ENCODE data around the gene MAP7D3. TPM values are rescaled to one million over a fixed set of nuclear protein-coding genes. Genes with fewer than 3 reads are reported as not detected.

The MAP7D3 gene
- total and polyA plus RNA-seq, 2 of the 4 experiments (the other 2 are of a cell fraction) = 10.0 to 23.8 TPM

- H3K27ac ChIP-seq (ENCODE audit: insufficient read depth, low read length) = no peak overlapping the region
- no peak for DNase-seq
- peaks cover 10% of the 10 kb centered on the region for H3K9me1 ChIP-seq (ENCODE audit: insufficient read depth, low read length)
- H2AFZ ChIP-seq (replicated peaks; ENCODE audit: low read length, poor library complexity) = no peak overlapping the region
- no peak overlapping the region for H3K4me2 ChIP-seq (ENCODE audit: low read depth, low read length)
- H3K27me3 ChIP-seq (ENCODE audit: control insufficient read depth, insufficient read depth, low read length) = no peaks in the 10 kb centered on the region; the same call in 1 of the 2 replicates
- H2BK20ac ChIP-seq (ENCODE audit: low read depth, low read length) = no peak overlapping the region
- peaks cover 31% of the 10 kb centered on the region for H3K36me3 ChIP-seq (ENCODE audit: control insufficient read depth, insufficient read depth, low read length)
- dilution Hi-C loops (cut with HindIII; ENCODE audit: low sequenced_read_pairs, unreplicated experiment) (no loop called here), intact Hi-C loops (cut with micrococcal nuclease) (no loop called here), in situ Hi-C loops (cut with MboI; ENCODE audit: low sequenced_read_pairs) (no loop called here)
- H3K4me1 ChIP-seq (ENCODE audit: control insufficient read depth, insufficient read depth, low read length) = peaks cover 12% of the 10 kb centered on the region
- H3K23ac ChIP-seq (ENCODE audit: low read depth, low read length) = no peak overlapping the region
- H3K56ac ChIP-seq (ENCODE audit: extremely low read depth, insufficient read depth, low read length) = no peak overlapping the region
- no peak overlapping the region for H2AK9ac ChIP-seq (replicated peaks; ENCODE audit: low read depth, low read length, poor library complexity)
- H3K4me3 ChIP-seq (ENCODE audit: insufficient read depth, low read depth, low read length) = no peak overlapping the region
- H2BK5ac ChIP-seq (ENCODE audit: low read depth, low read length, poor library complexity, severe bottlenecking) = no peak overlapping the region
- no peak overlapping the region for H2BK120ac ChIP-seq (ENCODE audit: low read depth, low read length)
- POLR2A ChIA-PET (ENCODE audit: unreplicated experiment) = no interaction called here
- H3K14ac ChIP-seq (replicated peaks; ENCODE audit: low read depth, low read length) = no peak overlapping the region
- CTCF ChIA-PET = no interaction called here
- no peak overlapping the region for H2BK15ac ChIP-seq (ENCODE audit: low read depth, low read length)
- H4K91ac ChIP-seq (ENCODE audit: insufficient read depth, low read depth, low read length) = no peak overlapping the region
- H4K20me1 ChIP-seq (ENCODE audit: insufficient read depth, low read length) = no peaks in the 10 kb centered on the region; the same call in 1 of the 2 replicates
- WGBS, 2 experiments (ENCODE audit: extremely low coverage in 2 of 2, insufficient read length in 1 of 2) = no CpG with 5 or more reads among the region's 5 CpGs
- H4K5ac ChIP-seq (ENCODE audit: low read depth, low read length) = no peak overlapping the region
- BruUV-seq (replicated peaks) = no TSS peak
- H3K18ac ChIP-seq (ENCODE audit: low read depth, low read length) = no peak overlapping the region
- no peaks in the 10 kb centered on the region for H3K79me1 ChIP-seq (ENCODE audit: low read depth in 1 of 2, low read length in 2 of 2)
- TF ChIP-seq MAZ (IDR thresholded peaks at IDR 0.05; ENCODE audit: borderline replicate concordance, low read depth, low read length) = no peak
- no peak for TF ChIP-seq RFX5 (IDR thresholded peaks at IDR 0.05; ENCODE audit: low read depth, low read length)
- no peak for TF ChIP-seq FOS (IDR thresholded peaks at IDR 0.05; ENCODE audit: low read depth, low read length)
- no peak overlapping the region for H3K9ac ChIP-seq (ENCODE audit: low read depth, low read length)
- H2AK5ac ChIP-seq (ENCODE audit: low read depth, low read length) = no peak overlapping the region
- no peak overlapping the region for H4K8ac ChIP-seq (ENCODE audit: low read depth in 2 of 2, low read length in 2 of 2)
- no peaks in the 10 kb centered on the region for H3K9me3 ChIP-seq (ENCODE audit: control insufficient read depth, insufficient read depth, low read length)
- H3K4ac ChIP-seq (ENCODE audit: low read depth, low read length) = no peak overlapping the region
- ATAC-seq (ENCODE audit: low read depth) = no peak
These were observed 40.4 kb downstream of the MAP7D3 start for GRCh38 chrX:136210806-136211205.
